SK-N-MC (cell line): Measurements from ENCODE around the gene METRNL.
A peak's percentile ranks its signal among the peaks of the same experiment; 100 is the strongest.

Experiments used
- DNase-seq: peaks from one replicate; pipeline ENCODE4 v3.0.0-alpha.2; 2011; ENCODE audit warnings: low read depth, low spot score
- H3K27ac ChIP-seq: fragments of 200-600 bp; sonication (generic); 2 replicates; pipeline ENCODE4 v1.5.1; 2016; ENCODE audit warnings: mixed run types
- H3K36me3 ChIP-seq: fragments of 200-600 bp; sonication (generic); 2 replicates; pipeline ENCODE4 v1.6.1; 2017; ENCODE audit warnings: antibody characterized with exemption, low read length, mixed read lengths; ENCODE audit not compliant: insufficient read depth
- H3K4me3 ChIP-seq: fragments of 200-600 bp; sonication (generic); 2 replicates; pipeline ENCODE4 v1.5.1; 2016
- H3K9ac ChIP-seq: fragments of 200-600 bp; sonication (generic); 2 replicates; pipeline ENCODE4 v1.8.0; 2017; ENCODE audit warnings: mixed run types, mixed read lengths; ENCODE audit not compliant: insufficient read length
- H3K9me3 ChIP-seq: fragments of 200-600 bp; sonication (generic); 2 replicates; pipeline ENCODE4 v1.6.1; 2017; ENCODE audit warnings: low read depth, mild to moderate bottlenecking, antibody characterized with exemption, low read length, moderate library complexity, mixed read lengths
- EZH2 ChIP-seq: fragments of 200-600 bp; sonication (generic); IDR thresholded peaks from one replicate; pipeline ENCODE4 v1.6.1; 2017; ENCODE audit warnings: antibody characterized with exemption
- FOXP2 ChIP-seq: optimal IDR thresholded peaks from 2 replicates; pipeline ENCODE3; 2011; ENCODE audit warnings: mild to moderate bottlenecking, moderate library complexity; ENCODE audit not compliant: insufficient read depth; ENCODE audit errors: extremely low read length, control extremely low read depth
- POLR2AphosphoS5 ChIP-seq: IDR thresholded peaks from 2 replicates; pipeline ENCODE4 v1.6.1; 2012; ENCODE audit warnings: mild to moderate bottlenecking, low read depth, low read length, borderline replicate concordance

The METRNL gene

GRCh38 chr17:83096401-83097224 is 17.2 kb downstream of the METRNL start:
- Histone ChIP-seq H3K9ac (no peak overlapping the region), H3K4me3 (no peak overlapping the region), H3K36me3 (peaks cover 16% of the 10 kb centered on the region; the same call in 1 of the 2 replicates), H3K9me3 (no peaks in the 10 kb centered on the region), H3K27ac (no peak overlapping the region)
- DNase-seq = no peak
- TF ChIP-seq EZH2 (no peak), POLR2AphosphoS5 (no peak), FOXP2 (no peak)

- Histone ChIP-seq H3K27ac (no peak overlapping the region), H3K36me3 (peaks cover 16% of the 10 kb centered on the region; the same call in 1 of the 2 replicates), H3K9me3 (no peaks in the 10 kb centered on the region), H3K9ac (no peak overlapping the region), H3K4me3 (no peak overlapping the region)
- TF ChIP-seq FOXP2 = no peak
- no peak for TF ChIP-seq EZH2
- no peak for TF ChIP-seq POLR2AphosphoS5
- DNase-seq = no peak
Measured at GRCh38 chr17:83097831-83098230, 18.4 kb downstream of the METRNL start.

GRCh38 chr17:83098241-83099085 is 19.1 kb downstream of the METRNL start:
- Histone ChIP-seq H3K27ac (no peak overlapping the region), H3K4me3 (no peak overlapping the region), H3K36me3 (peaks cover 16% of the 10 kb centered on the region; the same call in 1 of the 2 replicates), H3K9ac (no peak overlapping the region), H3K9me3 (no peaks in the 10 kb centered on the region)
- DNase-seq = no peak
- TF ChIP-seq FOXP2 = no peak
- no peak for TF ChIP-seq EZH2
- TF ChIP-seq POLR2AphosphoS5 = no peak

- H3K9ac ChIP-seq = no peak overlapping the region
- DNase-seq = no peak
- H3K9me3 ChIP-seq = no peaks in the 10 kb centered on the region
- no peak overlapping the region for H3K4me3 ChIP-seq
- TF ChIP-seq POLR2AphosphoS5 (no peak), EZH2 (no peak), FOXP2 (no peak)
- H3K36me3 ChIP-seq = peaks cover 16% of the 10 kb centered on the region; the same call in 1 of the 2 replicates
- H3K27ac ChIP-seq = no peak overlapping the region
Measured at GRCh38 chr17:83099086-83099555, 19.7 kb downstream of the METRNL start.

- peak overlapping the region; percentile 36 for H3K4me3 ChIP-seq
- no peaks in the 10 kb centered on the region for H3K9me3 ChIP-seq
- no peak for DNase-seq
- H3K27ac ChIP-seq = peak overlapping the region; percentile 42; the same call in 1 of the 2 replicates
- peaks cover 16% of the 10 kb centered on the region; the same call in 1 of the 2 replicates for H3K36me3 ChIP-seq
- no peak overlapping the region for H3K9ac ChIP-seq
- no peak for TF ChIP-seq POLR2AphosphoS5
- TF ChIP-seq FOXP2 = no peak
- TF ChIP-seq EZH2 = no peak
Measured at GRCh38 chr17:83099570-83100181, 20.3 kb downstream of the METRNL start.

- peak overlapping the region; percentile 36 for H3K4me3 ChIP-seq
- DNase-seq = no peak
- H3K27ac ChIP-seq = peak overlapping the region; percentile 42; the same call in 1 of the 2 replicates
Measured at GRCh38 chr17:83100220-83100852, 20.9 kb downstream of the METRNL start.

GRCh38 chr17:83100853-83101391 is 21.5 kb downstream of the METRNL start:
- Histone ChIP-seq H3K9me3 (no peaks in the 10 kb centered on the region), H3K9ac (no peak overlapping the region), H3K36me3 (peaks cover 6% of the 10 kb centered on the region; the same call in 1 of the 2 replicates), H3K4me3 (no peak overlapping the region), H3K27ac (no peak overlapping the region)
- TF ChIP-seq FOXP2 (no peak), EZH2 (no peak)
- no peak for DNase-seq

More at GRCh38 chr17:83100220-83100852, 20.9 kb downstream of the METRNL start:
- Histone ChIP-seq H3K36me3 (peaks cover 11% of the 10 kb centered on the region; the same call in 1 of the 2 replicates), H3K9me3 (no peaks in the 10 kb centered on the region), H3K9ac (no peak overlapping the region)
- TF ChIP-seq POLR2AphosphoS5 (no peak), FOXP2 (no peak), EZH2 (no peak)
